Stimulated activated CD4-positive, alpha-beta T cell treated with anti-CD3 and anti-CD28 coated beads, Interleukin-1b, Interleukin-23, amount 100 ng/mL, for 1 hour (primary cell): Measurements from ENCODE around the gene NOS1AP.

Source experiments
- DNase-seq, 2 donors: peaks; one replicate each; pipeline ENCODE4 v3.0.0-alpha.2; 2020; ENCODE audit warnings: low read depth in 2 of 2

The NOS1AP gene

GRCh38 chr1:162137179-162137960, 67.9 kb downstream of the NOS1AP start:
- no peak for DNase-seq

- DNase-seq, result no peak
Observed at GRCh38 chr1:162138112-162138511, 68.6 kb downstream of the NOS1AP start.

- no peak for DNase-seq
Observed at GRCh38 chr1:162138599-162139181, 69.2 kb downstream of the NOS1AP start.

GRCh38 chr1:162139211-162139610, 69.7 kb downstream of the NOS1AP start:
- DNase-seq, result no peak

- DNase-seq, result no peak
Observed at GRCh38 chr1:162141281-162142054, 72.0 kb downstream of the NOS1AP start.

- DNase-seq, result no peak
Observed at GRCh38 chr1:162142968-162143367, 73.5 kb downstream of the NOS1AP start.

- no peak for DNase-seq
Observed at GRCh38 chr1:162144268-162144667, 74.8 kb downstream of the NOS1AP start.

- DNase-seq, result no peak
Observed at GRCh38 chr1:162144853-162145252, 75.4 kb downstream of the NOS1AP start.

GRCh38 chr1:162145280-162145965, 75.9 kb downstream of the NOS1AP start:
- no peak for DNase-seq

- DNase-seq, result no peak
Observed at GRCh38 chr1:162145966-162146696, 76.6 kb downstream of the NOS1AP start.

GRCh38 chr1:162147760-162148159, 78.3 kb downstream of the NOS1AP start:
- DNase-seq, result no peak

- DNase-seq, result no peak
Observed at GRCh38 chr1:162150112-162150511, 80.6 kb downstream of the NOS1AP start.

GRCh38 chr1:162151900-162152829, 82.7 kb downstream of the NOS1AP start:
- DNase-seq, result no peak

- no peak for DNase-seq
Observed at GRCh38 chr1:162153374-162153773, 83.9 kb downstream of the NOS1AP start.

GRCh38 chr1:162157469-162157868, 88.0 kb downstream of the NOS1AP start:
- no peak for DNase-seq

- DNase-seq, result no peak
Observed at GRCh38 chr1:162158624-162159271, 89.3 kb downstream of the NOS1AP start.

GRCh38 chr1:162159515-162159914, 90.0 kb downstream of the NOS1AP start:
- DNase-seq, result no peak

GRCh38 chr1:162161916-162162550, 92.5 kb downstream of the NOS1AP start:
- no peak for DNase-seq

GRCh38 chr1:162165528-162165927, 96.0 kb downstream of the NOS1AP start:
- DNase-seq, result no peak
